Dedifferentiated amniotic fluid mesenchymal stem cell (primary cell): ENCODE results near the gene SFN.
"Not testable (repeated sequence)": the region's sequence is repeated elsewhere in the genome, so short reads cannot be mapped to it uniquely, and the experiment has no call there.

Source experiments
- DNase-seq: peaks from one replicate; pipeline ENCODE4 v3.0.0-alpha.2; 2016; ENCODE audit errors: extremely low spot score

Gene SFN

GRCh38 chr1:26839339-26839722, 23.6 kb upstream of the SFN start:
- DNase-seq: no peak

GRCh38 chr1:26839779-26840178, 23.2 kb upstream of the SFN start:
- no peak for DNase-seq

GRCh38 chr1:26844424-26845196, 18.3 kb upstream of the SFN start:
- DNase-seq: no peak

- not testable (repeated sequence) for DNase-seq
These were observed 15.1 kb upstream of the SFN start for GRCh38 chr1:26847826-26848225.

DNA sequence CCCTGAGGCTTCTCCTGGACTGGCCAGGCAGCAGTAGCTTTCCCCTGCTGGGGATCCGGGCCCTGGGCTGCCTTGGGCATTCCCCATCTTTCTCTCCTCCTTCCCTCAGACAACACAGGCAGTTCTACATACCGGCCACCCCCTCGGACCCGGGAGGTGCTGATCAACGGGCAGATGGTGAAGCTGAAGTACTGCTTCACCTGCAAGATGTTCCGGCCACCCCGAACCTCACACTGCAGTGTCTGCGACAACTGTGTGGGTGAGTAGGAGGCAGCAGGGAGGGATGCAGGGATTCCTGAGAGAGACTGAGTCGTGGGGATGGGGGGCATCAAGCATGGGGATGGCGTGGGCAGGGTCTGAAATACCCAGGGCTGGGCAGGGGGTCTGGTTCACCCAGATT, 14.4 kb upstream of the SFN start:
- DNase-seq: no peak

DNA sequence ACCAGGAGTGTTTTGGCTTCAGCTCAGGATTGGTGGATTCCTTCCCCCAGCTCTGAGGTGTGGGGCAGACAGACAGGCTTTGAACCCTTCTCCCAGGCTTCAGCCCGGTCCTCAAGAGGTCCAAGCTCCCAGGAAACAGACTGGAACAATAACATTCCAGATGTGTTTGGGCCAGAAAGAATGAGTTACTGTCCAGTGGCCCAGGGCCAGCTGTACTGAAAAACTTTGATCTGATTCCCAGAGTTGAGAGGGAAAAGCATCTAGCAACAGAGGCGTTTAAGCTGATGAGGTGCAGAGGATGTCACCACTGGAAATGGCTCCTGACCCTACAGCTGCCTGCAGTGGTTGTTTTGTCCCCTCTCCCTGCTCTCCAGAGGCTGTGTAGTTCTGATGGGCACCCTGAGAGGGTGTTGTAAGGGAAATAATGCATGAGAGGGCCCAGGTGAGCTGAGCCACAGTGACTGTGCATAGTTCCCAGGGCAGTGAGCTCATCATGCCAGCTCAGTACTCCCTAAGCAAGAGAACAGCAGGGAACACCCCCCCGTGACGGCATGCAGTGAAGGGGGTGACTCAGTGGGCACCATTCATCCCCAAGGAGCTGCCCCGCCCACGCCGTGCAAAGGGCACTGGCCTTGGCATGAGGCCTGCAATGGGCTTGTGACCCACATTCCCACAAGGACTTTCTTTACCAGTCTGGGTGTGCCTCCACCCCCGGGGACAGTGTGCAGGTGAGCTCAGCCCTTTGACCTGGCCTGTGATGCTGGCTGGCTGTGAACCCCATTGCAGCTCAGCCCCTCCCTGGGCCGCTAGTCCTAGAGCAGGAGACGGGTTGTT, 13.8 kb upstream of the SFN start:
- DNase-seq: no peak

GRCh38 chr1:26851106-26851684, 11.8 kb upstream of the SFN start:
- no peak for DNase-seq

- no peak for DNase-seq
These were observed 10.2 kb upstream of the SFN start for GRCh38 chr1:26852701-26853100.

DNA sequence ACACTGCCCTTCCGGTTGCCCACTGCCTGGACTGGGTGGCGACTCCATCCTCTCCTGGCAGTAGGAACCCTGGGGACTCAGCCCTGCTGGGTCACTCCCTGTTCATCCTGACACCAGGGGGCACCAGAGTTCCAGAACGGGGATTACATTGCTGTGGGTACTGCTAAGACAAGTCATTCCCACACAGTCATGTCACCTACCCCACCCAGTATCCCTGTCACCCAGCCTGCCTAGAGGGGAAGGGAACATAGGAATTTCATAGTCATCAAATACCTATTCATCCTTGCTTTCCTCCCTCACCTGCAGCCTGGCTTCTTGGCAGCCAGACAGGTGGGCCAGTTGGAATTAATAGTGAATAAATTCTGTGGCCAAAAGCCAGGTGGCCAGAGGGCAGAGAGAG, 9.8 kb upstream of the SFN start:
- peak; percentile 65 for DNase-seq

DNA sequence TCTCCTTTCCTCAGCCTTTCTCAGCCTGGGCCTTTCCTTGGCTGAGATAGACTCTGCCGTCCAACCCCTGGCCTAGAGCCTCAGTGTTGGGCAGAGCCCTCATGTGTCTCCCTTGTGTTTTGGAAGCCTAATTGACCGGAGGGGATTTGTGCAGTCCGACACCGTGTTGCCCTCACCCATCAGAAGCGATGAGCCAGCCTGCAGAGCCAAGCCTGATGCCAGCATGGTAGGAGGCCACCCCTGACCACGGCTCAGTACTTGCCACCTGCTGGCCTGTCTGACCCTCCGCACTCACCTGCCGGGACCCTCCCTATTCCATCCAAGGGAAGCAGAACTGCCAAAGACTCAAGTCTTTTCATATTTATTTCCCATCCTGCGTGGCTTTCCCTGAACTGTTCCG, 9.3 kb upstream of the SFN start:
- no peak for DNase-seq

DNA sequence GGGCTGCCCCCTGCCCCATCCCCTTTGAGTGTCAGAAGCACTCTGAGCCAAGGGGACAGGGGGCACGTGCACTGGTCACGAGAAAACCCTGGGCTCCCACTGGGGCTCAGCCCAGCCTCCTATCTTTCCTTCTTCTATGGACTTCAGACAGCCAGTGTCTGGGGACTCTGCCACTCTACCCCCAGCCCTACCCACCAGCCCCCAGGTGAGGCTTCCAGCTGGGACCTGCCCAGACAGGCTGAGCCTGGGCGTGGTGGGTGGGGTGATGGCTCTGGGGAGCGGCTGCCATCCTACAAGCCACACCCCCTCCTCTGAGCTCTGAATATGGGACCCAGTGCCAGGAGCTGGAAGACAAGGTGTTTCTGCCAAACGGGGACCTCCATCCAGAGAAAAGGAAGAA, 8.0 kb upstream of the SFN start:
- no peak for DNase-seq

- no peak for DNase-seq
These were observed 7.3 kb upstream of the SFN start for GRCh38 chr1:26855636-26856035.

DNA sequence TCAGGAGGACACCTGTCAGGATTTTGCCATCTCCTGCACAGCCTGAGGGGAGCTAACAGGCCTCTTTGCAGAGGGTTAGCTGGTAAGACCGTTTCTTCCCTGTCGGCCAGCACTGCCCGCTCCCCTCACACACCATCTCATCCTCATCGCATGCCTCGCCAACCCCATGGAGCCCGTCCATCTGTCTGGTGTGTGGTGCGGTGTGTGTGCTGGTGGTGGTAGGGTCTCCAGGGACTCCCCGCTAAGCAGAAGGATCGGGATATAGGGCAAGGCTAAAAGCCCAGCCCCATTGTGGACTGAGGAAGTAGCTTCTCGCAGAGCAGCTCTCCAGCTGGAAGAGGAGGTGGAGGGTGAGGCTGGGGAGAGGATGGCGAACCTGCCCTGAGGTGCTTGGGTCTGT, 6.8 kb upstream of the SFN start:
- DNase-seq: no peak

DNA sequence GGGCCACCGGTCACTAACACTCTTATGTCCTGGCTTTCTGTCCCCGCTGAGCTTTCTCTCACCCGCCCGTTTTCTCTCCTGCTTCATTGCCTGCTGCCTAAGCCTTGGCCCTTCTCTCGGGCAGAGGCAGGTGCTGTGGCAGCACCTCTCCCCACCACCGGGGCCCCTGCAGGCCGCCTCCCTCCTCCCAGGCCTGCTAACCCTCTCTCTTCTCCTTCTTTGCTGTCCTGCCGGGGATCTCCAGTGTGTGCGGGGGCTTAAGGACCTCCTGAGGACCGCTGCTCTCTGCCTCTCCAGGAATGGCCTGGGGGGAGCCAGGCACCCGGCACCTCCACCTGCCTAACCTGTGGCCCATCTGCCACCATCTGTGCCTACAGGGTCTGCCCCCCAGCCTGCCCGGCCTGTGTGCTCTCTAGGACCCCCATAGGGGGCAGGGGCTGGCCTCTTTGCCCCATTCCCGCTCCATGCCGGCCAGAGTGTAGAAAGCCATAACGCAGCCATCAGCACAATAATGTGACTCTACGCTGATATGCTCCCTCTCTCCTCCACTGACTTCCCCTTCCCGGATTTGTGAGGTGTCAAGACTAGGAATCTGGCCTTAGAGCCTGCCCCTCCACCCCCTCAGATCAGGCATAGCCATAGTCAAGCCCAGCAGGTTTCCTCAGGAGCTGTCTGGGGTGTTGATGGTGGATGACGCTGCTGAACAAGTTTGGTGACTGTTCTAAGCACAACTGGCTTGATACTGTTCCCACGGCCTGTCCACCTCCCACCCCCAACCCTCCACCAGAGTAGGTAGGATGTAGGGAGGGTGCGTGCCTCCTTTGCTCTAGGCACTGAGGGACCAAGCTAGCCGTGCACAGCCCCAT, 6.1 kb upstream of the SFN start:
- DNase-seq: no peak

GRCh38 chr1:26857473-26858060, 5.4 kb upstream of the SFN start:
- no peak for DNase-seq

DNA sequence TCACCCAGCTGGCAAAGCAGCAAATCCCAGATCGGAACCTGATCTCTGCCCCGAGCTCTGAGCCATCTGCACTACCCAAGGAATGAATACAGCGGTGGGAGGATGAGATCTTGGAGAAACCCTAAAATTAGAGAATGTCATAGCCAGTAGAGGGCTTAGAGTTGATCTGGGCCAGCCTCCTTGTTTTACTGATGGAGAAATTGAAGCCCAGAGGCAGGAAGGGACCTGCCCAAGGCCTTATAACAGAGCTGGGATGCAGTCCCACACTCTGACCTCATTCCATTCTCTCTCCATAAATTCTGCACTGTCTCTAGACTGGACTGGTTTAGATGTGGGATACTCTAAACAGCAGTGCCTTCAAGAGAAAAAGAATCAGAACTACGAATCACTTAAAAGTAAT, 4.8 kb upstream of the SFN start:
- no peak for DNase-seq

GRCh38 chr1:26858891-26859640, 3.9 kb upstream of the SFN start:
- DNase-seq: no peak

DNA sequence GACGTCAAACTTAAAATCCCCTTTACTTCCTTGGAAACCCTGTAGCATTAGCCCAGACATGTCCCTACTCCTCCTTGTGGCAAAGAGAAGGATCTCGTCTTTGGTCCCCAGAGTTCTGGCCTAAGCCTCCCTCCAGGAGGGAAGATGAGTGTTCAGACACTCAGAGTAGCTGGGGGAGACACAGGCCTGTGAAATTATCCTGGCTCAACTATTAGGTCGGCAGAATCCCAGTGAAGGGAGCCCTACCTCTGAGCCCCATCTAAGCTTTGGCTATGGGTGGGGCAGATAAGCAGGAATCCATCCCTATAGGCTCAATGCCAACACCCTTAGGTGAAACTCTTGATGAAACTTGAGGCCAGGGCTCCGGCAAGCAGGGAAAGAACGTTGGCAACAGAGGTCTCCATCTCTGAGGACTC, 1.7 kb upstream of the SFN start:
- DNase-seq: no peak

- no peak for DNase-seq
These were observed 1.0 kb upstream of the SFN start for GRCh38 chr1:26861889-26862378.

DNA sequence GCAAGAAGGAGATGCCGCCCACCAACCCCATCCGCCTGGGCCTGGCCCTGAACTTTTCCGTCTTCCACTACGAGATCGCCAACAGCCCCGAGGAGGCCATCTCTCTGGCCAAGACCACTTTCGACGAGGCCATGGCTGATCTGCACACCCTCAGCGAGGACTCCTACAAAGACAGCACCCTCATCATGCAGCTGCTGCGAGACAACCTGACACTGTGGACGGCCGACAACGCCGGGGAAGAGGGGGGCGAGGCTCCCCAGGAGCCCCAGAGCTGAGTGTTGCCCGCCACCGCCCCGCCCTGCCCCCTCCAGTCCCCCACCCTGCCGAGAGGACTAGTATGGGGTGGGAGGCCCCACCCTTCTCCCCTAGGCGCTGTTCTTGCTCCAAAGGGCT, 732 bp downstream of the SFN start:
- no peak for DNase-seq
